OCI-LY1 (cell line): Measurements from ENCODE around the gene TTC21A.
A peak's percentile ranks its signal among the peaks of the same experiment; 100 is the strongest.

ENCODE experiments used
- H2AFZ ChIP-seq: fragments of 200-600 bp; sonication (generic), shearing (Covaris generic); 2 replicates; pipeline ENCODE4 v1.6.0; 2014; ENCODE audit warnings: antibody characterized with exemption, mild to moderate bottlenecking, low read length
- H3F3A ChIP-seq: fragments of 200-600 bp; sonication (generic), shearing (Covaris generic); 2 replicates; pipeline ENCODE4 v1.6.0; 2014; ENCODE audit warnings: mild to moderate bottlenecking, antibody characterized with exemption, low read length, moderate library complexity; ENCODE audit not compliant: insufficient read depth
- H3K27ac ChIP-seq: fragments of 200-600 bp; sonication (generic); 2 replicates; pipeline ENCODE4 v1.5.1; 2014; ENCODE audit warnings: low read length, mixed run types, mild to moderate bottlenecking, low read depth; ENCODE audit not compliant: poor library complexity, severe bottlenecking
- H3K27me3 ChIP-seq: fragments of 200-600 bp; sonication (generic); 2 replicates; pipeline ENCODE4 v1.6.0; 2014; ENCODE audit warnings: antibody characterized with exemption, mild to moderate bottlenecking, low read length, moderate library complexity; ENCODE audit not compliant: insufficient read depth
- H3K36me3 ChIP-seq: fragments of 200-600 bp; sonication (generic); 2 replicates; pipeline ENCODE4 v1.6.1; 2014; ENCODE audit warnings: mild to moderate bottlenecking, antibody characterized with exemption, low read length, moderate library complexity, mixed read lengths; ENCODE audit not compliant: insufficient read depth
- H3K4me1 ChIP-seq: fragments of 200-600 bp; sonication (generic); 2 replicates; pipeline ENCODE4 v1.5.1; 2014; ENCODE audit warnings: mild to moderate bottlenecking, low read length, moderate library complexity; ENCODE audit not compliant: insufficient read depth, severe bottlenecking
- H3K4me2 ChIP-seq: fragments of 200-600 bp; sonication (generic), shearing (Covaris generic); 2 replicates; pipeline ENCODE4 v1.6.1; 2014; ENCODE audit warnings: low read length
- H3K4me3 ChIP-seq: fragments of 200-600 bp; sonication (generic); 2 replicates; pipeline ENCODE4 v1.5.1; 2014; ENCODE audit warnings: low read length, low read depth, mild to moderate bottlenecking, mixed read lengths; ENCODE audit not compliant: poor library complexity, severe bottlenecking
- H3K79me2 ChIP-seq: fragments of 200-600 bp; shearing (Covaris generic); 2 replicates; pipeline ENCODE4 v1.6.1; 2016; ENCODE audit warnings: mixed run types, low read length, mixed read lengths; ENCODE audit not compliant: insufficient read depth
- H3K9ac ChIP-seq: fragments of 200-600 bp; sonication (generic), shearing (Covaris generic); 2 replicates; pipeline ENCODE4 v1.6.1; 2014; ENCODE audit warnings: mild to moderate bottlenecking, low read length, mixed read lengths
- H3K9me2 ChIP-seq: fragments of 200-600 bp; sonication (generic), shearing (Covaris generic); 2 replicates; pipeline ENCODE4 v1.6.1; 2014; ENCODE audit warnings: low read depth, mild to moderate bottlenecking, low read length, mixed read lengths
- H3K9me3 ChIP-seq: fragments of 200-600 bp; shearing (Covaris generic); 2 replicates; pipeline ENCODE4 v1.6.1; 2014; ENCODE audit warnings: low read length, mixed read lengths
- H4K20me1 ChIP-seq: fragments of 200-600 bp; sonication (generic), shearing (Covaris generic); 2 replicates; pipeline ENCODE4 v1.6.0; 2016; ENCODE audit warnings: mild to moderate bottlenecking, low read length; ENCODE audit not compliant: insufficient read depth
- CTCF ChIP-seq: fragments of 200-600 bp; sonication (generic), shearing (Covaris generic); IDR thresholded peaks from 2 replicates; pipeline ENCODE4 v1.5.1; 2017; ENCODE audit warnings: mild to moderate bottlenecking, antibody characterized with exemption, low read length, moderate library complexity, mixed read lengths
- EZH2 ChIP-seq: fragments of 200-600 bp; sonication (generic), shearing (Covaris generic); IDR thresholded peaks from 2 replicates; pipeline ENCODE4 v1.8.0; 2017; ENCODE audit warnings: borderline replicate concordance, mixed run types, mild to moderate bottlenecking, antibody characterized with exemption, low read length, moderate library complexity, mixed read lengths

TTC21A gene

GRCh38 chr3:39150803-39151631 lies 43.5 kb downstream of the TTC21A start:
- Histone ChIP-seq H3K79me2 (0 out of 2 replicates have a peak, but pooled peaks cover 4% of the 10 kb centered on the region), H3K4me1 (peaks cover 75% of the 10 kb centered on the region), H3F3A (no peaks in the 10 kb centered on the region)

GRCh38 chr3:39153977-39154279 lies 46.4 kb downstream of the TTC21A start:
- Histone ChIP-seq H3K79me2 (0 out of 2 replicates have a peak, but pooled peaks cover 4% of the 10 kb centered on the region), H3K36me3 (no peaks in the 10 kb centered on the region), H3K9me2 (no peaks in the 10 kb centered on the region), H3K27me3 (no peaks in the 10 kb centered on the region; the same call in 1 of the 2 replicates), H3K9ac (peak overlapping the region; percentile 58), H3K4me3 (peak overlapping the region; percentile 78), H3K4me1 (peaks cover 46% of the 10 kb centered on the region), H2AFZ (no peak overlapping the region), H3K27ac (no peak overlapping the region), H3F3A (no peaks in the 10 kb centered on the region), H3K4me2 (peak overlapping the region; percentile 84), H4K20me1 (no peaks in the 10 kb centered on the region), H3K9me3 (no peaks in the 10 kb centered on the region)
- TF ChIP-seq CTCF (no peak), EZH2 (no peak)

More at GRCh38 chr3:39150803-39151631, 43.5 kb downstream of the TTC21A start:
- Histone ChIP-seq H3K4me3 (peak overlapping the region; percentile 78), H3K4me2 (peak overlapping the region; percentile 84), H3K27ac (peak overlapping the region; percentile 94), H4K20me1 (no peaks in the 10 kb centered on the region), H3K9me3 (no peaks in the 10 kb centered on the region), H2AFZ (no peak overlapping the region), H3K9ac (peak overlapping the region; percentile 71; the same call in 1 of the 2 replicates), H3K36me3 (peaks cover 3% of the 10 kb centered on the region; the same call in 1 of the 2 replicates), H3K9me2 (no peaks in the 10 kb centered on the region), H3K27me3 (no peaks in the 10 kb centered on the region)
- TF ChIP-seq EZH2 (no peak), CTCF (no peak; the same call in 1 of the 2 replicates)

GRCh38 chr3:39154280-39155021 lies 47.0 kb downstream of the TTC21A start:
- Histone ChIP-seq H3K4me2 (peak overlapping the region; percentile 84), H3K9me3 (no peaks in the 10 kb centered on the region), H3K27me3 (no peaks in the 10 kb centered on the region; the same call in 1 of the 2 replicates), H3K9ac (no peak overlapping the region; the same call in 1 of the 2 replicates), H3F3A (no peaks in the 10 kb centered on the region), H3K36me3 (no peaks in the 10 kb centered on the region), H3K4me1 (peaks cover 40% of the 10 kb centered on the region), H3K9me2 (no peaks in the 10 kb centered on the region), H3K4me3 (peak overlapping the region; percentile 78), H3K79me2 (0 out of 2 replicates have a peak, but pooled peaks cover 4% of the 10 kb centered on the region), H2AFZ (no peak overlapping the region), H3K27ac (no peak overlapping the region), H4K20me1 (no peaks in the 10 kb centered on the region)
- TF ChIP-seq CTCF: no peak
- no peak for TF ChIP-seq EZH2
